UCSD-AML1 (cell line): ENCODE results near the gene MSL1.
"Not testable (repeated sequence)": the region's sequence is repeated elsewhere in the genome, so short reads cannot be mapped to it uniquely, and the experiment has no call there.

Experiments
- DNase-seq: peaks from one replicate; lab custom pipeline; 2025; ENCODE audit not compliant: unreplicated experiment; lab: John Stamatoyannopoulos, UW

The MSL1 gene

GRCh38 chr17:40124279-40125141, 2.7 kb downstream of the MSL1 start:
- DNase-seq: no peak

- DNase-seq: no peak
Measured at GRCh38 chr17:40129498-40129897, 7.7 kb downstream of the MSL1 start.

GRCh38 chr17:40130352-40131042, 8.7 kb downstream of the MSL1 start:
- no peak for DNase-seq

GRCh38 chr17:40134184-40134583, 12.4 kb downstream of the MSL1 start:
- DNase-seq: no peak

- DNase-seq: no peak
Measured at GRCh38 chr17:40135817-40136216, 14.0 kb downstream of the MSL1 start.

GRCh38 chr17:40139566-40140058, 17.8 kb downstream of the MSL1 start:
- no peak for DNase-seq

- DNase-seq: not testable (repeated sequence)
Measured at GRCh38 chr17:40143166-40143565, 21.4 kb downstream of the MSL1 start.

- DNase-seq: no peak
Measured at GRCh38 chr17:40145476-40145875, 23.7 kb downstream of the MSL1 start.

GRCh38 chr17:40148527-40148926, 26.8 kb downstream of the MSL1 start:
- DNase-seq: no peak

- DNase-seq: no peak
Measured at GRCh38 chr17:40150276-40150675, 28.5 kb downstream of the MSL1 start.

GRCh38 chr17:40151414-40151963, 29.7 kb downstream of the MSL1 start:
- no peak for DNase-seq

- no peak for DNase-seq
Measured at GRCh38 chr17:40153603-40154236, 31.9 kb downstream of the MSL1 start.

- DNase-seq: no peak
Measured at GRCh38 chr17:40157973-40158372, 36.2 kb downstream of the MSL1 start.

- no peak for DNase-seq
Measured at GRCh38 chr17:40158438-40159013, 36.8 kb downstream of the MSL1 start.

- DNase-seq: no peak
Measured at GRCh38 chr17:40159456-40159855, 37.7 kb downstream of the MSL1 start.

- DNase-seq: no peak
Measured at GRCh38 chr17:40167685-40168261, 46.0 kb downstream of the MSL1 start.

- DNase-seq: no peak
Measured at GRCh38 chr17:40168262-40168832, 46.6 kb downstream of the MSL1 start.

- DNase-seq: no peak
Measured at GRCh38 chr17:40170325-40170724, 48.6 kb downstream of the MSL1 start.

GRCh38 chr17:40171750-40172149, 50.0 kb downstream of the MSL1 start:
- DNase-seq: no peak

GRCh38 chr17:40173091-40173777, 51.5 kb downstream of the MSL1 start:
- no peak for DNase-seq
